ENCODE results near the gene FAM107B.

Gene FAM107B

DNA sequence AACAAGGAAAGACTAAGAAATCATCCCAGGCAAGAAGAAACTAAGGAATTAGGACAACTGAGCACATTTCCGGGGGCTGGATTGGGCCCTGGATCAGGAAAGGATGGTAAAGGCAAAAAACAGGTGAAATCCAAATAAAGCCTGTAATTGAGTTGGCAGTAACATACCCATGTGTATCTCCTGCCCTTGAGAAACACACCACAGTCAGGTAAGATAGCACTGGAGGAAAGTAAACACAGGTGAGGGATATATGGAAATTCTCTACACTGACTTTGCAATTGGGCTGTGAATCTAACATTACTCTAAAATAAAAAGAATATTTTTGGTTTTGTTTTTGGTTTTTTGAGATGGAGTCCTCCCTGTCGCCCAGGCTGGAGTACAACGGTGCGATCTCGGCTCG lies 303.8 kb downstream of the FAM107B start:
- no peak for DNase-seq (ENCODE audit: low read depth)
- TF ChIP-seq, protein P1, sequence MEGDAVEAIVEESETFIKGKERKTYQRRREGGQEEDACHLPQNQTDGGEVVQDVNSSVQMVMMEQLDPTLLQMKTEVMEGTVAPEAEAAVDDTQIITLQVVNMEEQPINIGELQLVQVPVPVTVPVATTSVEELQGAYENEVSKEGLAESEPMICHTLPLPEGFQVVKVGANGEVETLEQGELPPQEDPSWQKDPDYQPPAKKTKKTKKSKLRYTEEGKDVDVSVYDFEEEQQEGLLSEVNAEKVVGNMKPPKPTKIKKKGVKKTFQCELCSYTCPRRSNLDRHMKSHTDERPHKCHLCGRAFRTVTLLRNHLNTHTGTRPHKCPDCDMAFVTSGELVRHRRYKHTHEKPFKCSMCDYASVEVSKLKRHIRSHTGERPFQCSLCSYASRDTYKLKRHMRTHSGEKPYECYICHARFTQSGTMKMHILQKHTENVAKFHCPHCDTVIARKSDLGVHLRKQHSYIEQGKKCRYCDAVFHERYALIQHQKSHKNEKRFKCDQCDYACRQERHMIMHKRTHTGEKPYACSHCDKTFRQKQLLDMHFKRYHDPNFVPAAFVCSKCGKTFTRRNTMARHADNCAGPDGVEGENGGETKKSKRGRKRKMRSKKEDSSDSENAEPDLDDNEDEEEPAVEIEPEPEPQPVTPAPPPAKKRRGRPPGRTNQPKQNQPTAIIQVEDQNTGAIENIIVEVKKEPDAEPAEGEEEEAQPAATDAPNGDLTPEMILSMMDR (IDR thresholded peaks at IDR 0.05; ENCODE audit: control insufficient read depth, extremely low read depth, insufficient read depth), result no peak

DNA sequence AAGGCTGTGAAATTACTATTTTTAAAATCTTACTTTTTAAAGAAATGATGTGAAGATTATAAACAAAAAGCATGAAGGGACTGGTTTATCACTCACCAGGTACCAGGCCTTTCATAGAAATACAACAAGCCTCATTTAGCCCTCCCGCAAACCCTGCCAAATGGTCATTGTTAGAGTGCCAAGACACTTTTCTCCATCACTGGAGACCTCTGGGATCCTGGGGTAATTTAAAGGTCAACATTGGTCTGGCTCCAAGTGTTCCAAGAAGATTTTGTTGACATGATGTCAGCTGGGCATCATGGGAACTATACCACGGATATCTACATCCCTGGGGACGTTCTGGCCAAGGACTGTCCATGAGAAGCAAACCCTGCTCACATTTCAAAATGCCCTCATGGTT lies 306.0 kb downstream of the FAM107B start:
- DNase-seq (ENCODE audit: low read depth), result no peak
- TF ChIP-seq, protein P1 (IDR thresholded peaks at IDR 0.05; ENCODE audit: control insufficient read depth, extremely low read depth, insufficient read depth), result no peak
- no peak overlapping the region for H3K4me3 ChIP-seq (ENCODE audit: low read depth, low read length)

More for the DNA sequence above, 303.8 kb downstream of the FAM107B start:
- no peak overlapping the region for H3K4me3 ChIP-seq (ENCODE audit: low read depth, low read length)

All from LNCaP clone FGC (cell line).